GF-D8 (cell line): ENCODE data around the gene TJP3.

ENCODE experiments used
- DNase-seq: peaks from one replicate; lab custom pipeline; 2025; lab: John Stamatoyannopoulos, UW

Gene TJP3

GRCh38 chr19:3670796-3671679 is 37.1 kb upstream of the TJP3 start:
- DNase-seq = no peak

DNA sequence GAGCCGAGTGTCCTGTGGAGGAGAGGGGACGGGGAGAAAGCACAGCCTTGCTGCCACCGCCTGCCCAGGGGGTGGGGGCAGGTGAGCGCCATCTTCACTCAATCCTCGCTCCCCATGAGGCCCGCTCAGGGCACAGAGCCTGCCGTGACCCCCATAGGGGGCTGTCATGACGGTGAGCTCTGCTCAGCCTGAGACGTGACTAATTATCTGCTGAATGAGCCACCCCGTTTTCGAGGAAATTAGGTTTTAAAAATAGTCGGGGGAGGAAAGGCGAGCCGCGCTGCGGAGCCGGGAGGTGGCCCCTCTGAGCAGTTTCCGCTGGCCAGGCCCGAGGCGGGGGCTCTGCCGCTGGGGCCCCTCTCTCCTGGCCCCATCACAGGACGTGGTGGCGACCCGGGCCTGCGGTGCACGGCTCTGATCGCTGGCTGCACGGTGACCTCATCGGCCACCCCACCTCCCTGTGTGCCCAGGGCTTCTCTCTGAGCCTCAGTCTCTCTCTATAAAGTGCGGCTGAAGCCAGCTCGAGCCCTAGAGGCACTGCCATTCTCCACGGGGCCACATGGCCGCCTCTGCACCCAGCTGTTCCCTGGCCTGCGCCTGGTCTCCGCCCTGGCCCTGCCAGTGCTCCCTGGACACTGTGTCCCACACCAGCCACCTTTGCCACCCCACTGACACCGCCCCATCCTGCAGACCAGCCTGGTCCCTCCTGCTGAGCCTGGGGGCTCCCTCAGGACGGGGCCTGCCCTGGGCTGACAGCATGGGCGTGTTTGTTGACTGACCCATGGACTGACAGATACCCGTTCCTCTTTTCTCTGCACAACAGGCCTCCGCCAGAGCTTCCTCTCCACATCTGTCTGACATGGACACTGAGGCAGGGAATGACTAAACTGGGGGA is 36.3 kb upstream of the TJP3 start:
- no peak for DNase-seq

DNA sequence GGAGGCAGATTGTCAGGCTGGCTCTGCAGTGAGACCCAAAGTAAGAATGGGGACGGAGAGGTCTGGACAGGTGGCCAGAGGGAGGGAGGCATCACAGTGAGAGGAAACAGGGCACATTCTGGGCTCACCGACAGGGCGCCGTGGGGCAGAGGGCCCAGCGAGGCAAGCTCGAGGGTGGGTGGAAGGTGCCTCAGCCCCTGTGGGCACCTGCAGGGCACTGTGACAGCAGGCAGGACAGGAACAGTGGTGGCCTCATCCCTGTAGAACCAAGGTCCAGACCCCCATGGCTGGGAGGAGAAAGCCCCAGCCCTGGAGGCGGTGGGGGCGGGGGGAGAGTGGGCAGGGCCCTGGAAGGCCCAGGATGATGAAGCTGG is 35.6 kb upstream of the TJP3 start:
- DNase-seq = no peak

- DNase-seq = no peak
Observed at GRCh38 chr19:3672993-3673392, 35.2 kb upstream of the TJP3 start.

GRCh38 chr19:3673506-3674439 is 34.4 kb upstream of the TJP3 start:
- DNase-seq = no peak

GRCh38 chr19:3674784-3675543 is 33.2 kb upstream of the TJP3 start:
- no peak for DNase-seq

- no peak for DNase-seq
Observed at GRCh38 chr19:3678188-3678587, 30.0 kb upstream of the TJP3 start.

DNA sequence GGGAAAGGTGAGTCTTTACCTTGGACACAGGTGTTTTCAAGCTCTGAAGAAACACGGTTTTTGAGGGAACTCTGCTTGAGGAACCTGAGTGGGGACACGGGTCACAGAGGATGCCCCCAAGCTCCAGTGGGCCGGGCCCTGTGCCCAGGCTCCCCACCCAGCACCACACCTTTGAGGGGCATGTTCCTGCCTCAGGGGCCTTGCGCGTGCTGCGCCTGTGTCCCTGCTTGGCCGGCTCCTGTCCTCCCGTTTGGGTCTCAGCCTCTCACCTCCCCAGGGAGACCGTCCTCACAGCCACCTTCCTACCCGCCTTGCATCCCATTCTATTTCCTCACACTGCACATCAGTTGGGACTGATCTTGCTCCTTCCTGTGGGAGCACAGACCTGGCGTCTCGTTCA is 29.0 kb upstream of the TJP3 start:
- DNase-seq = no peak

- DNase-seq = no peak
Observed at GRCh38 chr19:3679581-3679980, 28.6 kb upstream of the TJP3 start.

DNA sequence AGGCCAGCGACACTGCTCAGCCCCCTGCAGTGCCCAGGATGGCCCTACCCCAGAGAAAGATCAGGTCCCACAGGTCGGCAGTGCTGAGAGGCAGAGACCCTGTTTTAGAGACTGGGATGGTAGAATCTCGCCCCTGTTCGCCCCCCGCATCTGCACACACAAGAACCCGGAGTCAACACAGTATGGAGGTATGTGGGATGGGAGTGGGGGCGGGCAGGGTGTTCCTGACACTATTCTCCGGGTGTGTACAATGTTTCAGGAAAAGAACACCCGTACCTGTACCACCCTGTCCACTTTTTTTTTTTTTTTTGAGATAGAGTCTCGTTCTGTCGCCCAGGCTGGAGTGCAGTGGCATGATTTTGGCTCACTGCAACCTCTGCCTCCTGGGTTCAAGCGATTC is 27.2 kb upstream of the TJP3 start:
- DNase-seq = no peak

GRCh38 chr19:3682286-3682685 is 25.9 kb upstream of the TJP3 start:
- no peak for DNase-seq

- DNase-seq = no peak
Observed at GRCh38 chr19:3682741-3683404, 25.3 kb upstream of the TJP3 start.

DNA sequence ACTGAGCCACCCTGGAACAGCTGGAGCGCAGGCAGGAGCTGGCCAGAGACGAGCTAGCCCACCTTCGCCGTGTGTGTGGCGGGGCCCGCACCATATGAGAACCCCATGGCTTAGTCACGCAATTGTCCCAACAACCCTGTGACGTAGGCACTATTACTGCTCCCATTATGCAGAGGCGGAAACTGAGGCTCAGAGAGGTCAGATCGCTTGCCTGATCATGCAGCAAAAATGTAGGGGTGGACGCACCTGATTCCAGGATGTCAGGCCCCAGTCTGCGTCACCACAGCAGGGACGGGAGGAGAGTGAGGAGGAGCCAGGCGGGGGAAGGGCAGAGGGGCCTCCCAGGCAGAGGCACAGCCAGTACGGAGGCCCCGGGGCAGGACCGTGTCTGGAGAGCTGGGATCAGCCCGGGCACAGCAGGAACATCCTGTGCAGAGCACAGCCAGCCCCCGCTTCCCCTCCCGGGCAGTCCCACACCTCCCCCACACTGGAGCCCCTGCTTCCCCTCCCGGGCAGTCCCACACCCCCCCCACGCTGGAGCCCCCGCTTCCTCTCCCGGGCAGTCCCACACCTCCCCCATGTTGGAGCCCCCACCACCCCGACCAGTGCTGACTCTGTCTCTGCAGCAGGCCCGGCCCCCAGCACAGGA is 24.7 kb upstream of the TJP3 start:
- no peak for DNase-seq

- DNase-seq = no peak
Observed at GRCh38 chr19:3684054-3684816, 23.9 kb upstream of the TJP3 start.

DNA sequence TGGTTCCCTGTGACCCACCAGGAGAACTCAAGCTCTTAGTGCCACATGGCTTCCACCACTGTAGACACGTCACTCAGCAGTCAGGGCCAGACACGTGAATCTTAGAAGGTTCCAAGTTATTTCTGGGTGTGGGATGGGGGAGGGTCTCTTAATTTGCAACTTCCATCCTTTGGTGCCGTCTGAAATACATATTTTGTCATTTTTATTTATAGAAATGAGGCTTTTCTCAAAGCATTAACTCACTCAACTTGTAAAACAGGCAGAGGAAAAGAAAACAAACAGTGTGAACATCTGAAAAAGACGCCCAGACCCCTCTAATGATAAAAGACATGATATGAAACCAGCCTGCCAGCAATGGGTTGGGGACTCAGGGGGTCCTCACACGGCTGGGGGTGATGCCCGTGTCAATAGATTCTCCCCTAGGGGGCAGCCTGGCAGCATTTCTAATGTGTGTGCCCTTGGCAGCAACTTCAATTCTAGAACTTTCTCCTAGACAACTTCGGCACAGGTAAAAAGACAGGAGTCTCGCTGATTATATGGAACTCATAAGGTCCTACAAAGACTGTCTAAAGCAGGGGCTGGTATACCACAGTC is 23.3 kb upstream of the TJP3 start:
- DNase-seq = no peak

DNA sequence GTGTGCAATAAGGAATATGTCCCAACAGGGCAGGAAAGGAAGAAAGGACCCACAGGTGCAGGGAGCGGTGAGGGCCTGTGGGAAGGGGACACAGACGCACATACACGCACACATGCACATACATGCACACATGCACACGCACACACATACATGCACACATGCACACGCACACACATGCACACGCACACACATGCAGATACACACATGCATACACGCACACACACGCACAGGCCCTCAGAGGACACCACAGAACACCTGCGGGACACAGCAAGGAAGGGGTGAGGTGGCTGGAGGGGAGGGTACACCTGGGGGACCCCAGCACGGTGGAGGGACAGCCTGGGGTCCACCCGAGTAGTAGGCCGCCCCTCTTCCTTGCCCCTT is 20.8 kb upstream of the TJP3 start:
- DNase-seq = no peak

- DNase-seq = no peak
Observed at GRCh38 chr19:3687774-3688706, 20.1 kb upstream of the TJP3 start.
